ENCODE data around the gene NKAPL. TPM values are rescaled to one million over a fixed set of nuclear protein-coding genes. Genes with fewer than 3 reads are reported as not detected.

Gene NKAPL
- total and polyA plus RNA-seq, 2 experiments from 2014 or later: 0.97 to 3.2 TPM

Other genes with a start within 250 kb of the NKAPL start
- 0.25 and 0.86 TPM in 2 replicates for gene ZNF165, start 178.7 kb upstream of the NKAPL start, total RNA-seq (2014; rRNA removed; shearing (Covaris generic))
- 0.41 and 0.81 TPM in 2 replicates for gene ZNF165, start 178.7 kb upstream of the NKAPL start, polyA plus RNA-seq (2016; fragmentation: Nextera tagmentation; extraction: Ambion mirVana)
- 1.2 and 2.3 TPM in 2 replicates for gene ZSCAN16, start 134.7 kb upstream of the NKAPL start, total RNA-seq (2014; rRNA removed; shearing (Covaris generic))
- 1.2 TPM in 2 replicates for gene ZSCAN16, start 134.7 kb upstream of the NKAPL start, polyA plus RNA-seq (2016; fragmentation: Nextera tagmentation; extraction: Ambion mirVana)
- gene ZKSCAN8, start 117.4 kb upstream of the NKAPL start, total RNA-seq (2014; rRNA removed; shearing (Covaris generic)): 12.0 and 13.2 TPM in 2 replicates
- gene ZKSCAN8, start 117.4 kb upstream of the NKAPL start, polyA plus RNA-seq (2016; fragmentation: Nextera tagmentation; extraction: Ambion mirVana): 4.1 TPM in 2 replicates
- 7.3 and 12.8 TPM in 2 replicates for gene ZSCAN9, start 34.0 kb upstream of the NKAPL start, total RNA-seq (2014; rRNA removed; shearing (Covaris generic))
- gene ZSCAN9, start 34.0 kb upstream of the NKAPL start, polyA plus RNA-seq (2016; fragmentation: Nextera tagmentation; extraction: Ambion mirVana): 5.8 TPM in 2 replicates
- 3.7 and 4.2 TPM in 2 replicates for gene ZKSCAN4, start 7.0 kb upstream of the NKAPL start, total RNA-seq (2014; rRNA removed; shearing (Covaris generic))
- 3.5 and 3.6 TPM in 2 replicates for gene ZKSCAN4, start 7.0 kb upstream of the NKAPL start, polyA plus RNA-seq (2016; fragmentation: Nextera tagmentation; extraction: Ambion mirVana)
- 17.5 and 28.5 TPM in 2 replicates for gene ZSCAN26, start 7.8 kb downstream of the NKAPL start, total RNA-seq (2014; rRNA removed; shearing (Covaris generic))
- gene ZSCAN26, start 7.8 kb downstream of the NKAPL start, polyA plus RNA-seq (2016; fragmentation: Nextera tagmentation; extraction: Ambion mirVana): 14.1 and 15.0 TPM in 2 replicates
- gene PGBD1, start 22.3 kb downstream of the NKAPL start, total RNA-seq (2014; rRNA removed; shearing (Covaris generic)): 4.9 and 6.7 TPM in 2 replicates
- gene PGBD1, start 22.3 kb downstream of the NKAPL start, polyA plus RNA-seq (2016; fragmentation: Nextera tagmentation; extraction: Ambion mirVana): 4.1 and 5.0 TPM in 2 replicates
- 0.54 and 1.3 TPM in 2 replicates for gene ZSCAN31, start 76.9 kb downstream of the NKAPL start, total RNA-seq (2014; rRNA removed; shearing (Covaris generic))
- gene ZSCAN31, start 76.9 kb downstream of the NKAPL start, polyA plus RNA-seq (2016; fragmentation: Nextera tagmentation; extraction: Ambion mirVana): 0.84 and 1.5 TPM in 2 replicates
- 3.0 and 4.0 TPM in 2 replicates for gene ZKSCAN3, start 90.7 kb downstream of the NKAPL start, total RNA-seq (2014; rRNA removed; shearing (Covaris generic))
- gene ZKSCAN3, start 90.7 kb downstream of the NKAPL start, polyA plus RNA-seq (2016; fragmentation: Nextera tagmentation; extraction: Ambion mirVana): 1.6 and 2.5 TPM in 2 replicates
- gene ZSCAN12, start 140.4 kb downstream of the NKAPL start, total RNA-seq (2014; rRNA removed; shearing (Covaris generic)): 1.9 and 3.1 TPM in 2 replicates
- 0.88 and 1.2 TPM in 2 replicates for gene ZSCAN12, start 140.4 kb downstream of the NKAPL start, polyA plus RNA-seq (2016; fragmentation: Nextera tagmentation; extraction: Ambion mirVana)
- 0.32 and 0.51 TPM in 2 replicates for gene ZSCAN23, start 184.2 kb downstream of the NKAPL start, total RNA-seq (2014; rRNA removed; shearing (Covaris generic))
- gene ZSCAN23, start 184.2 kb downstream of the NKAPL start, polyA plus RNA-seq (2016; fragmentation: Nextera tagmentation; extraction: Ambion mirVana): 0.13 and 0.84 TPM in 2 replicates